NB4 (cell line): Measurements from ENCODE around the gene CDH15.

Experiments used
- CTCF ChIP-seq: IDR thresholded peaks from one replicate; pipeline ENCODE4 v1.5.1; 2012; ENCODE audit warnings: low read depth, low read length
- TF ChIP-seq, protein P1 (sequence below): IDR thresholded peaks from 2 replicates; pipeline ENCODE4 v1.6.1; 2011; ENCODE audit warnings: low read depth, low read length

- TF ChIP-seq CTCF = no peak
- TF ChIP-seq, protein P1, sequence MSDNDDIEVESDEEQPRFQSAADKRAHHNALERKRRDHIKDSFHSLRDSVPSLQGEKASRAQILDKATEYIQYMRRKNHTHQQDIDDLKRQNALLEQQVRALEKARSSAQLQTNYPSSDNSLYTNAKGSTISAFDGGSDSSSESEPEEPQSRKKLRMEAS = no peak
These were observed 38.8 kb downstream of the CDH15 start for GRCh38 chr16:89210165-89210903.
